GM19395 (cell line): Measurements from ENCODE around the gene MZT2A.
A peak's percentile ranks its signal among the peaks of the same experiment; 100 is the strongest.
"Not testable (repeated sequence)": the region's sequence is repeated elsewhere in the genome, so short reads cannot be mapped to it uniquely, and the experiment has no call there.

Experiments used
- ATAC-seq: cut with Tn5 transposase; IDR thresholded peaks from one replicate; pipeline ENCODE4 v1.9.1; 2021; ENCODE audit warnings: mild to moderate bottlenecking, moderate library complexity; ENCODE audit not compliant: unreplicated experiment

MZT2A gene

DNA sequence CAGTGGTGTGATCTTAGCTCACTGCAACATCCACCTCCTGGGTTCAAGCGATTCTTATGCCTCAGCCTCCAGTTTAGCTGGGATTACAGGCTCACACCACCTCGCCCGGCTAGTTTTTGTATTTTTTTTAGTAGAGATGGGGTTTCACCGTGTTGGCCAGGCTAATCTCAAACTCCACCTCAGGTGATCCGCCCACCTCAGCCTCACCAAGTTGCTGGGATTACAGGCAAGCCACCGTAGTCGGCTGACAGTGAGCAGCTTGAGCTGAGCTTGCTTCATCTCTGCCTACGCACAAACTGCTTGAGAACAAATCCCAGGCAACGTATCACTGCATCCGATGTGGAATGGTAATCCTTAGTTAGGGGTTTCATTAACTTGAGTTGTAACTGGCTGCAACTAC is 24.5 kb downstream of the MZT2A start:
- not testable (repeated sequence) for ATAC-seq

DNA sequence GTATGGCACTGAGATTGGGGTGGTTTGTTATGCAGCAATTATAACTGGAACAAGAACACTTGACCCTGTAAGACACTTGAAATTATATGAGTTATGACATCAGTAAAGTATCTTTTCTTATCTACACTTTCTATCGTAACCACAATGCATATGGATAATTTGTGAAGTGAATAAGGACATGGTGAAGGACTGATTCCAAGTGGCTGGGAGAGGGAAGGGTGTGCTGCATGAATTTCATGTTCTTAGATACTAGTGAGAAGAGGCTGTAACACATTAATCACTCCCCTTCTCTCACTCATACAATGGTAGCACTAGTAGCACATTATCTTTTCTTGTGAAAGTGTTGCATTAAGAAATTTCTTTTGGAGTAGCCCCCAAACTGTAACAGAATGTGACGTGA is 37.3 kb downstream of the MZT2A start:
- not testable (repeated sequence) for ATAC-seq

- ATAC-seq: peak; percentile 88
These were observed 40.8 kb downstream of the MZT2A start for GRCh38 chr2:131451265-131451949.

DNA sequence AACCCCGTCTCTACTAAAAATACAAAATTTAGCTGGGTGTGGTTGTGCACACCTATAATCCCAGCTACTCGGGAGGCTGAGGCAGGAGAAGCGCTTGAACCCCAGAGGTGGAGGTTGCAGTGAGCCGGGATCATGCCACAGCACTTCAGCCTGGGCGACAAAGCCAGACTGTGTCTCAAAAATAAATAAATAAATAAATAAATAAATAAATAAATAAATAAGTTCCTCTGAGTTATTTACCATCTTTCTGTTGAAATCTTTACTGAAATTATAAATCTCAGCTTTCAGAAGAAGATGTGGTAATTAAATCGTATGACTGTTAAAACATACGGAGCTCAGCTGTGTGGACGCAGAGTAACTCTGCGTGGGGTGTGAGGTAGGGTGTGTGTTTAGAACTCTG is 44.2 kb downstream of the MZT2A start:
- not testable (repeated sequence) for ATAC-seq

- no peak for ATAC-seq
These were observed 46.3 kb downstream of the MZT2A start for GRCh38 chr2:131445896-131446295.

DNA sequence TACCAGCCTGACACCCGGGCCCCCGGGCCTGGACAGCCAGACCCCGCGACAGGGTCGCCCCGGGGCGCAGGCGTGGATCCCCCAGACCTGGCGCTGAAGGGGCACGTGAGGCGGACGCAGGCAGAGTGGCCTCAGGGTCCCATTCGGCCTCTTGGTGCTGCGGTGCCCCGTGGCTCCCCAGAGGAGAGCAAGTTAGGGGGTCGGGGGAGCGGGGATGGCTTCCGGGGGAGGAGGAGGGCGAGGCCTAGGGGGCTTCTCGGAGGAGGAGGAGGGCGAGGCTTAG is 46.7 kb downstream of the MZT2A start:
- ATAC-seq: not testable (repeated sequence)

- not testable (repeated sequence) for ATAC-seq
These were observed 47.3 kb downstream of the MZT2A start for GRCh38 chr2:131444736-131445514.

- not testable (repeated sequence) for ATAC-seq
These were observed 51.3 kb downstream of the MZT2A start for GRCh38 chr2:131440742-131441468.
